ENCODE results near the gene SPOPL. TPM values are rescaled to one million over a fixed set of nuclear protein-coding genes. Genes with fewer than 3 reads are reported as not detected.

SPOPL gene
- total RNA-seq, 1 experiment from 2014 or later: 13.6 TPM

- no peak overlapping the region for H3K27ac Mint-ChIP-seq
- no peak overlapping the region for H3K4ac ChIP-seq (ENCODE audit: low read depth, low read length)
- no CpG with 5 or more reads among the region's 3 CpGs for WGBS (ENCODE audit: extremely low coverage, insufficient read length, low lambda C conversion rate)
Observed at GRCh38 chr2:138622613-138623012, 121.0 kb downstream of the SPOPL start.

More at GRCh38 chr2:138622613-138623012, 121.0 kb downstream of the SPOPL start:
- no peaks in the 10 kb centered on the region; the same call in 1 of the 2 replicates for H3K27me3 Mint-ChIP-seq (ENCODE audit: low read depth)
- Histone ChIP-seq H4K5ac (ENCODE audit: insufficient read length, low read depth, low read length) (no peak overlapping the region), H2BK12ac (ENCODE audit: insufficient read length, low read depth, low read length) (no peak overlapping the region), H3K27ac (ENCODE audit: insufficient read length, low read depth, low read length) (no peak overlapping the region), H2BK5ac (ENCODE audit: insufficient read length, low read length) (no peak overlapping the region), H2BK120ac (ENCODE audit: low read depth, low read length, poor library complexity, severe bottlenecking) (no peak overlapping the region), H3K9me3 (ENCODE audit: control insufficient read depth, low read depth, low read length) (no peaks in the 10 kb centered on the region), H4K91ac (ENCODE audit: insufficient read length, low read depth, low read length) (no peak overlapping the region), H2BK15ac (ENCODE audit: low read depth, low read length) (no peak overlapping the region), H3K18ac (ENCODE audit: insufficient read length, low read depth, low read length) (no peak overlapping the region), H2BK20ac (ENCODE audit: low read depth, low read length, poor library complexity, severe bottlenecking) (no peak overlapping the region), H3K9ac (ENCODE audit: extremely low read depth, insufficient read length, low read length) (no peak overlapping the region), H3K4me2 (ENCODE audit: insufficient read depth, insufficient read length, low read length) (no peak overlapping the region), H2AK5ac (ENCODE audit: insufficient read length, low read length) (no peak overlapping the region), H3K79me1 (ENCODE audit: insufficient read depth, low read depth, low read length, poor library complexity, severe bottlenecking) (no peaks in the 10 kb centered on the region), H3K56ac (ENCODE audit: insufficient read length, low read depth, low read length) (no peak overlapping the region), H3K4me1 (ENCODE audit: insufficient read depth, low read length) (no peaks in the 10 kb centered on the region), H3K23me2 (ENCODE audit: insufficient read length, low read depth, low read length, poor library complexity, severe bottlenecking) (no peaks in the 10 kb centered on the region), H3K14ac (ENCODE audit: insufficient read depth, low read length) (no peak overlapping the region), H3K23ac (ENCODE audit: insufficient read length, low read depth, low read length) (no peak overlapping the region), H4K20me1 (ENCODE audit: control insufficient read depth, insufficient read depth, insufficient read length) (no peaks in the 10 kb centered on the region), H2AFZ (ENCODE audit: low read length) (no peak overlapping the region), H3T11ph (ENCODE audit: low read length) (no peak overlapping the region), H4K8ac (replicated peaks; ENCODE audit: insufficient read length, low read depth, low read length) (no peak overlapping the region), H3K79me2 (ENCODE audit: insufficient read depth, low read length) (no peaks in the 10 kb centered on the region), H3K27me3 (ENCODE audit: insufficient read depth, low read length) (no peaks in the 10 kb centered on the region)
- DNase-seq: no peak
- H3K9me3 Mint-ChIP-seq: no peaks in the 10 kb centered on the region
- H3K4me1 Mint-ChIP-seq: peaks cover 0 to 3% of the 10 kb centered on the region in 2 experiments; a peak in 2 of 4 replicates
- no peak for TF ChIP-seq CTCF (conservative IDR thresholded peaks at IDR 0.05)
- H3K4me3 Mint-ChIP-seq: no peak overlapping the region
- no peaks in the 10 kb centered on the region; a peak in 1 of 7 replicates for H3K36me3 Mint-ChIP-seq (ENCODE audit: insufficient read depth in 1 of 3, low read depth in 3 of 3)
